Measurements from ENCODE around the gene M1AP.
A peak's percentile ranks its signal among the peaks of the same experiment; 100 is the strongest.
"Not testable (repeated sequence)": the region's sequence is repeated elsewhere in the genome, so short reads cannot be mapped to it uniquely, and the experiment has no call there.

Gene M1AP

DNA sequence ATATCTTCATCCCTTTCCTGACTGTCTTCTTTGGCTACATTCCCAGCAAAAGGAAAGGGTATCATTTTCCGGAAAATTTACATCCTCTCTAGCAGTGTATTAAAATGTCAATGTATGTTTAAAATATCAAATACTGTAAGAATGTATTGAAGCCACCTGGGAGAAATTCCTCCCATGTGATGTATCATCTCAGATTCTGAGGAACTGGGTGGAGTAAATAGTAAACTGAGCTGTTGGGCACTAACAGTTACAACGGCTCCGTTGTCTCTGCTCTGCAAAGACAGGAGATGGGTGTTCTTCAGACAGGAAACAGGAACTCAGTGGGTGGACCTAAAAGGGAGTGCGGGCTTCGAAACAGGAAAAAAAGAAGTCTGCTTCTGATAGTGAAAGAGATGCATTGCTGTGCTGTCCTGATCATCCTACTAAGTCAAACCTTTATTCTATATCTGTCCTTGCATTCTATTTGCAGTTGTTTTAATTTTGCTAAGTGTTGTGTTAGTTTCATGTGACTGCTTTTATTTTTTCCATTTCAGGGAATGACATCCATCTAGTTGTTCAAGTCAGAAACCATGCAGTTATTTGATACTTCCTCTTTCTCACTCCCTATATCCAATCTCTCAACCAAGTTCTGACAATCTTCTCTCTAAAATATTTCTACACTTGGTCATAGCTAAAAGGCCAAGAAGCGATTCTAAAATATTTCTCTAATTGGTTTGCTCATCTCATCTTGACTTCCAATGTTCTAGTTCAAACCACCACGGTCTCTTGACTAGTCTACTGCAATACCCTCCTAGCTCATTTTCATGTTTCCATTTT, 74.2 kb downstream of the M1AP start:
- DNase-seq, result peak; percentile 96

DNA sequence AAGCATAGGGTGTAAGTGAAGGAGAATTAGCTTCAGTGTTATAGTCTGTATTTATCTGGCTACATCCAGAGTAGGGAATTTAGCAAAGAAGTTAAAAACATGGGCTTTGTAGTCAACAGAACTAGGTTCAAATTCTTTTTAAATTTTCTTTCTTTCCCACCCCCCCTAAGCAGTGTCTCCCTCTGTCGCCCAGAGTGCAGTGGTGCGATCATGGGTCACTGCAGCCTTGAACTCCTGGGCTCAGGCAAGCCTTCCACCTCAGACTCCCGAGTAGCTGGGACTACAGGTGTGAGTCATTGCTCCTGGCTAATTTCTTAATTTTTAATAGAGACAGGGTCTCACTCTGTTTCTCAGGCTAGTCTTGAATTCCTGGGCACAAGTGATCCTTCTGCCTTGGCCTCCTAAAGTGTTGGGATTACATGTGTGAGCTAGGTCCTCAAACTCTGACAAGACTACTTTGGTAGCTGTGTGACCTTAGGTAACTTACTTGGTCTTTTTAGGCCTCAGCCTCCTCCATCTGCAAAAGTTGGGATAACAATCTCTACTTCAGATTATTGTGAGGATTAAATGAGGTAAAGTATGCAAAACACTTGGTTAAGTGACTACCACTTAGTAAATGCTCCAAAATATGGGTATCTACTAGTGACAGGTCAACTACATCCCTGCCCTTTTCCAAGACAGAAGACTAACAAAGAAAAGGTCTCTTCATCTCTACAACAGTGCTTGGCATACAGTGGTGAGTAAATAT, 75.8 kb downstream of the M1AP start:
- in situ Hi-C loops (cut with MboI; ENCODE audit: low pct_unique_long_range_greater_than_20kb, low sequenced_read_pairs), result no loop called here
- peak; percentile 40 for DNase-seq

More for the DNA sequence above, 74.2 kb downstream of the M1AP start:
- in situ Hi-C loops (cut with MboI; ENCODE audit: low pct_unique_long_range_greater_than_20kb, low sequenced_read_pairs), result no loop called here

DNA sequence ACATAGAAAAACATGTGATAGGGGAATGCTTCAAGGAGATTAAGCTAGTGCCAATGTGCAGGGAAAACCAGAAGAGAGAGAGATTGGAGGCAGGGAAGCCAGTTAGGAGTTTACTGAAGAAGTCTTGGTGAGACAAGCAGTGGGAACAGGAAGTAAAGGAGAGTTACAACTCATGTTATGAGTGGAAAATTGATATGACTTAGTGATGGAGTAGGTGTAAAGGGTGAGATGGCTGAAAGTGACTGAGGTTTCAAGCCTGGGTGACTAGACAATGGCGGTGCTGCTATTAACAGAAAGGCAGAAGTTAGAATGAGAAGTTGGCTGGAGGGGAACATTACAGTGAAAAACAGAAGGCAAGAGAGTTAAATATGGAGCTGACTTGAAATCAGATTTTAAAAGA, 77.1 kb downstream of the M1AP start:
- peak; percentile 63 for DNase-seq
- in situ Hi-C loops (cut with MboI; ENCODE audit: low pct_unique_long_range_greater_than_20kb, low sequenced_read_pairs), result no loop called here

DNA sequence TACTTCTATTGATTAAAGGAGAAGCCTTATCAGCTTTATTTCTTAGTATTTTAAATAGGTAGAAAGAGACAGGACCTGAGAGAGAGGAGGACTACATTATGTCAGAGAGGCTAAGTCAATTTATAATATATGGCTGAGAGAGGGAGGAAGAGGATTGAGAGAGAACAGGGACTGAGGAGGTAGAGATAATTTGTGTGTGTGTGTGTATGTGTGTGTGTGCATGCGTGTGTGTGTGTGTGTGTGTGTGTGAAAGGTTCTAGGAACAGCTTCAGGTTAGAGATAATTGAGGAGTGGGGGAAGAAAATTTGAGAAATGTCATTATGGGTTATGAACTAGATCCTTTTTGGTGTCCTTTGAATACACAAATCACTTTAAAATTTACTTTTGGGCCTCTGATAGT, 78.4 kb downstream of the M1AP start:
- DNase-seq, result no peak
- in situ Hi-C loops (cut with MboI; ENCODE audit: low pct_unique_long_range_greater_than_20kb, low sequenced_read_pairs), result no loop called here

DNA sequence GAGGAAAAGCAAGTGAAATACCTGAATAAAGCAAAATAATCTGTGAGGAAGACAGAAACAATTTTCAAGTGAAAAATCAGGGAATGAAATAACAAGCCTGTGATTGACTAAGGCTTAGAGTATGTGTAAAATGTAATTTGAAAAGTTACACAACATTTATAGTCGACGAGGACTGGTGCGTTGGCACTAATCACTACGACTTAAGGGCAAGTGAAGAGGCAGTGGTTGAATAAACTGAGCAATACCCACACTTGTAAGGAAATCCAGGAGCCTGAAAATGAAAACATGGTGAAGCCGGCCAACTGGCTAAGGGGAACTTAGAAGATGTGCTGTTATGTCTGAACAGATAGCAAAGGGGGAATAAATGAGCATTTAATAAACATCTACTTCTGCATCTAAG, 80.2 kb downstream of the M1AP start:
- in situ Hi-C loops (cut with MboI; ENCODE audit: low pct_unique_long_range_greater_than_20kb, low sequenced_read_pairs), result no loop called here
- DNase-seq, result no peak

GRCh38 chr2:74566754-74567085, 81.4 kb downstream of the M1AP start:
- DNase-seq, result no peak
- in situ Hi-C loops (cut with MboI; ENCODE audit: low pct_unique_long_range_greater_than_20kb, low sequenced_read_pairs), result no loop called here

DNA sequence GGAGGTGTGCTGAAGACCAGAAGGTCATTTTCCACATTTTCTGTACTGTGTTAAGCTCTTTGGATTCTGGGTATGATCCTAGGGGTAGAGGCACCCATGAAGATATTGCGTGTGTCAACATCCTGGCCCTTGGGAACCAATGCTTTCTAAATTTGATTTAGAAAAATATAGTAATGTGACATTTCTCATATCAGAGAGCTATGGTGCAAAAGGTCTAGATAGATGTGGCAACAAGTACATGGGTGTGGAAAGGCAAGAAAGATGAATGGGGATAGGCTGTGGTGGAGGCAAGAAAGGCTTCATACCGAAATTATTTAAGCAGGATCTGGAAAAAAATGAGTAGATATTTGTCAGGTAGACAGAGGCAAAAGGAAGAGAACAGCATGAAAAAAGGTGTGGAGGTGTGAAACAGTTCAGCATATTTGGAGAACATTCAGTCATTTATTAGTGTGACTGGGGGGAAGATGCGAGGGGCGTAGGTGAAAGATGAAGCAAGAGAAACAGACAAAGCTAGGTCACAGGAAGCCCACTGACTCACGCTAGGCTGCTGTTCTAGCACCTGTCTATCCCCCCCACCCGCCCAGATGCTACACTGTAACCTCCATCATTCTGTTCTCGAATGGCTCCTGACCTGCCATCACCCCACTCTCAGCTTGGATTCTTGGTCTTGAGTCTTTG, 81.9 kb downstream of the M1AP start:
- in situ Hi-C loops (cut with MboI; ENCODE audit: low pct_unique_long_range_greater_than_20kb, low sequenced_read_pairs), result no loop called here
- no peak for DNase-seq

GRCh38 chr2:74564222-74564621, 83.9 kb downstream of the M1AP start:
- in situ Hi-C loops (cut with MboI; ENCODE audit: low pct_unique_long_range_greater_than_20kb, low sequenced_read_pairs), result no loop called here
- no peak for DNase-seq

DNA sequence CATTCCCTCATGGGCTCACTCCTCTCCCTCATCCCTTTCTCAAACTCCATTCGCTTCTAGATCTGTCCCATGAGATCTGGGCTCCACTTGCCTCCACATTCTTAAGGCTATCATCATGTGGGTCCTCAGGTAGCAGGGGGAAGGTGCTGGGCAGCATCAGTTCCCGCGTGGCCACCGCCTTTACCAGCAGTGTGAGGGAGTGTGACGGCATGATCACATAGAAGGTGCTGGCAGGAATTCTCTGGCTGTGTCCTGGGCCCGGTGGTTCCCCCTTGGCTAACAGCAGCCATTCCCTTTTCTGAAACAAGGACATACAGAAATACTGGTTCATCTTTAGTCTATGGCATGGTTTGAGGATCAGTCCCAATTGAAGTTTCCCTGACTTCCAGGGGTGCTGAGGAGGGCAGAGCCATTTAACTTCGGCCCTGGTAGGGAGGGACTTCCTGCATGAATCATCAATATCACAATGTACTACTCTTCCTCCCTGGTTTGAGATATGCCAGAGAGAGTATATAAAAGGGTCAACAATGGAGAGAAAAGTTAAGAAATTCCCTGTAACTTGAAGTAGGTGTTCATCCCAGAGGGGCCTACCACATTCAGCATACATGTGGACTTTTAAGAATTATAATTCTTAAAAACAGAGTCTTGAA, 85.9 kb downstream of the M1AP start:
- DNase-seq, result peak; percentile 45
- in situ Hi-C loops (cut with MboI; ENCODE audit: low pct_unique_long_range_greater_than_20kb, low sequenced_read_pairs), result no loop called here

GRCh38 chr2:74561022-74561421, 87.1 kb downstream of the M1AP start:
- in situ Hi-C loops (cut with MboI; ENCODE audit: low pct_unique_long_range_greater_than_20kb, low sequenced_read_pairs), result not testable (repeated sequence)

DNA sequence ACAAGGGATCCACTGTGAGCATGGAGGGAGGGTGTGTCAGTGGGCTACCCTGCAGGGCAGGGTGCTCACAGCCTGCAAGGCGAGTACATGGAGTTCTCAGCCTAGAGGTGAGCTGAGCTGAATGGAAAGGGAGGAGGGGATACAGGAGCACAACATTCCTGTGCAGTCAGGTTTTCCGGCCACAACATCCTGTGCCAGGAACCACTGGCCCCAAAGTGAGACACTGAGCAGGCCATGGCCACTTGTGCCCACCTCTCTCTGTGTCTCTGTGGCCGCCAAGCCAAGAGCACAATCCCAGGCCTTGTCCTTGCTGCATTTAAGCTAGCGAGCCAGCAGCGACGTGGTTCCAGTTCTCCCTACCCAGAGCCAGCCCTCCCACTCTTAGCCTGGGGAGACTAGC, 87.5 kb downstream of the M1AP start:
- in situ Hi-C loops (cut with MboI; ENCODE audit: low pct_unique_long_range_greater_than_20kb, low sequenced_read_pairs), result no loop called here
- peak; percentile 33 for DNase-seq

More at GRCh38 chr2:74561022-74561421, 87.1 kb downstream of the M1AP start:
- DNase-seq, result not testable (repeated sequence)

GRCh38 chr2:74559912-74560311, 88.2 kb downstream of the M1AP start:
- in situ Hi-C loops (cut with MboI; ENCODE audit: low pct_unique_long_range_greater_than_20kb, low sequenced_read_pairs), result no loop called here
- no peak for DNase-seq

- DNase-seq, result no peak
- in situ Hi-C loops (cut with MboI; ENCODE audit: low pct_unique_long_range_greater_than_20kb, low sequenced_read_pairs), result no loop called here
Measured at GRCh38 chr2:74558284-74559230, 89.6 kb downstream of the M1AP start.

DNA sequence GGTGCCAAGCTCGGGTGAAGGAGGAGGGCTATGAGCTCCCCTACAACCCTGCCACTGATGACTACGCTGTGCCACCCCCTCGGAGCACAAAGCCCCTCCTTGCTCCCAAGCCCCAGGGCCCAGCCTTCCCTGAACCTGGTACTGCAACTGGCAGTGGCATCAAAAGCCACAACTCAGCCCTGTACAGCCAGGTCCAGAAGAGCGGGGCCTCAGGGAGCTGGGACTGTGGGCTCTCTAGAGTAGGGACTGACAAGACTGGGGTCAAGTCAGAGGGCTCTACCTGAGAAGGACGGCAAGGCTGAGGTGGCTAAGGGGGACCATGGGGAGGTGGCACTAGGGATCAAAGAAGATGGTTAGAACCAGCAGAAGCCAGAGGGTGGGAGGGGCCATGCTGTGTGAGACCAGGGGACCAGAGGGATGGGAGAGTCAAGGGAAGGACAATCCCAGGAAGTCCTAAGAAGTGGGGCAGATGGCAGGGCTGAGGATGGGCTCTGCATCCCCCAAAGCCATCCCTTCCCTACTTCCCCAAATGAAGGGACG, 91.2 kb downstream of the M1AP start:
- DNase-seq, result no peak
- in situ Hi-C loops (cut with MboI; ENCODE audit: low pct_unique_long_range_greater_than_20kb, low sequenced_read_pairs), result no loop called here

DNA sequence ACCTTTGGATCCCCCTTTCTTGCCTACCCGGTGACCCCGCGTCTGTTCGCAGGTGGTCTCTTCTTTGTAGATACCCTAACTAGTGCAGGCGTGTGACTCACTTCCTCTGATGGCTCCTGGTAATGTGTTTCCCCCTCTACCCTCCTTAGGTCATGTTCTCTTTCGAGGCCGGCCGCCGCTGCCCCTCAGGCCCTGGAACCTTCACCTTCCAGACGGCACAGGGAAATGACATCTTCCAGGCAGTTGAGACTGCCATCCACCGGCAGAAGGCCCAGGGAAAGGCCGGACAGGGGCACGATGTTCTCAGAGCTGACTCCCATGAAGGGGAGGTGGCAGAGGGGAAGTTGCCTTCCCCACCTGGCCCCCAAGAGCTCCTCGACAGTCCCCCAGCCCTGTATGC, 92.0 kb downstream of the M1AP start:
- DNase-seq, result no peak
- in situ Hi-C loops (cut with MboI; ENCODE audit: low pct_unique_long_range_greater_than_20kb, low sequenced_read_pairs), result no loop called here

DNA sequence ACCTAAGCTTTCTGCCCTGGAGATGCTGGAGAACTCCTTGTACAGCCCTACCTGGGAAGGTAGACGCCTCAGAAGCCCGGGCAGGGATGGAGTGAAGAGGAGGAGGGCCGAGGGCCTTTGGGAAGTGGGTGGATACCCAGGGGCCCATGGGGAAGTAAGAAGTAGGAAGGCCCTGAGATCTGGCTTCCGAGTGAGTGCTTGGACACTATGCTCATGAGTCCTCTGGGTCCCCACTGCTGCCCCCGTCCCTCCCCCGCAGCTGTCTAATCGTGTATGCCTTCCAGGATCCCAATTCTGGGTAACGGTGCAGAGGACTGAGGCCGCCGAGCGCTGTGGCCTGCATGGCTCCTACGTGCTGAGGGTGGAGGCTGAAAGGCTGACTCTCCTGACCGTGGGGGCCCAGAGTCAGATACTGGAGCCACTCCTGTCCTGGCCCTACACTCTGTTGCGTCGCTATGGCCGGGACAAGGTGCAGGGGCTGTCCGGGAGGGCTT, 92.5 kb downstream of the M1AP start:
- peak; percentile 54 for DNase-seq
- in situ Hi-C loops (cut with MboI; ENCODE audit: low pct_unique_long_range_greater_than_20kb, low sequenced_read_pairs), result no loop called here

DNA sequence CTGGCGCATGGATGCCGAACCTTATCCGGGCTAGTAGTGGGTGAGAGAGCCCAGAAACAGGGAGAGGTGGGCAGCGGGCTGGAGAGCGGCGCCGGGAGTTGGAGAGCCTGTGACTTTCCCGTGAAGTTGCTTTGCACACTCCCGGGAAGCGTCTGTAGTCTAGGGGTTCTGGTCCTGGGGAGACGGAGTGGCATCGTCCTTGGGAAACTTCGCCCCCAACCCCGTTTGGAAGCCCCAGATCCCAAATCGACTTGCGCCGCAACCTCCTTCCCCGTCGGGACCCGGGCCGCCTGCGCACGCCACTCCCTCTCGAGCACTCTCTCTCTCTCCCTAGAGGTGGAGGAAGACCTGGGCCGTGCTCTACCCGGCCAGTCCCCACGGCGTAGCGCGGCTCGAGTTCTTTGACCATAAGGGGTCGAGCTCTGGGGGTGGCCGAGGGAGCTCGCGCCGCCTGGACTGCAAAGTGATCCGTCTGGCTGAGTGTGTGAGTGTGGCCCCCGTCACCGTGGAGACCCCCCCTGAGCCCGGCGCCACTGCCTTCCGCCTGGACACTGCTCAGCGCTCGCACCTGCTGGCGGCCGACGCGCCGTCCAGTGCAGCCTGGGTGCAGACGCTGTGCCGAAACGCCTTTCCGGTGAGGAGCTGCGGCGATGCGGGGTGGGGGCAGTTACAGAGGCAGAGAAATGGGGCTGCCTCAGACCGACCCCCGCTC, 93.2 kb downstream of the M1AP start:
- no peak for DNase-seq
- in situ Hi-C loops (cut with MboI; ENCODE audit: low pct_unique_long_range_greater_than_20kb, low sequenced_read_pairs), result no loop called here

All from KBM-7 (cell line).